GM18517 (cell line): ENCODE results near the gene RNF223.
"Not testable (repeated sequence)": the region's sequence is repeated elsewhere in the genome, so short reads cannot be mapped to it uniquely, and the experiment has no call there.

Experiments
- ATAC-seq: cut with Tn5 transposase; IDR thresholded peaks from one replicate; pipeline ENCODE4 v1.9.1; 2021; ENCODE audit warnings: mild to moderate bottlenecking, moderate library complexity; ENCODE audit not compliant: unreplicated experiment

The RNF223 gene

DNA sequence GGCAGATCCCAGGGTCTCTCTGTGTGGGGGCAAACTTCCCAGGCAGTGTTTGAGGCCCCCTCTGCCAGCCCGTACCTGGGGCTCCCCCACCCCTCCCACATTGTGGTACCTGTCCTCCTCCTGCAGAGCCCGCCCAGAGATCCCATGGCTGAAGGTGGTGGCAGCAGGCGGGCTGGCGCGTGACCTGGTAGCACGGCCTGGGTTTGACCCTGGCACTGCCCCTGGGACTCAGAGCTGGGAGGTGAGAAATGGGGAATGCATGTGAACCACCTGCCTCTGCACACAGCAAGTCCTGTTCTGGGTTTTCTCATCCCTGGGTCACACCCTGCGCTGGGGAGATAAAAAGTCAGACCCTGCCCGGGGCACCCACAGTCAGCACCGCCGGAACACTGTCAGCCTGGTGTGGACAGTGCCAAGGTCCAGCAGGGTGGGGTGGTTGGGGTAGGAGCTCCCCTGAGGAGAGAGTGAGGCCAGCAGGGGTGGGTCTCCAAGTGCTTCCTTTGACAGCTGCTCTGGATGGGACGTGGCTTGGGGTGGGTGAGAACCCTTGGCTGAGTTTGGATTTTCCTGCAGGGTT lies 42.4 kb downstream of the RNF223 start:
- no peak for ATAC-seq

DNA sequence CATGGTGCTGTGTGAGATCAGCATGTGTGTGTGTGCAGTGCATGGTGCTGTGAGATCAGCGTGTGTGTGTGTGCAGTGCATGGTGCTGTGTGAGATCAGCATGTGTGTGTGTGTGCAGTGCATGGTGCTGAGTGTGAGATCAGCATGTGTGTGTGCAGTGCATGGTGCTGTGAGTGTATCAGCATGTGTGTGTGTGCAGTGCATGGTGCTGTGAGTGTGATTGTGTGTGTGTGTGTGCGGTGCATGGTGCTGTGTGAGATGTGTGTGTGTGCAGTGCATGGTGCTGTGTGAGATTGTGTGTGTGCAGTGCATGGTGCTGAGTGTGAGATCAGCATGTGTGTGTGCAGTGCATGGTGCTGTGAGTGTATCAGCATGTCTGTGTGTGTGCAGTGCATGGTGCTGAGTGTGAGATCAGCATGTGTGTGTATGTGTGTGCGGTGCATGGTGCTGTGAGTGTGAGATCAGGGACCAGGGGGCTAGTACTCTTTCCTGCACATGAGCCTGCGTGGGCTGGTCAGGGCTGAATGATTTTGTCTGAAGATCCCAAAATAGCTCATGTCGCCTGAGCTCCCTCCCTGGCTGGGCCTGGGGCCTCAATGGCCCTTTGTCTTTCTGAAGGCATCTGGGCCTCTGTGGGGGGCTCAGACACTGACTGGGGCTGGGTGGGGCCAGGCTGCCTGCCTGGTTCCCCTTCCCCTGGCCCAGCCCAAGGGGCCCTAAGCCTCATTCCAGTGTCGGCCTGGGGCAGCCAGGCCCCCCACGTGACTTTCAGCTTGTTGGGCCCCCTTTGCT lies 43.0 kb downstream of the RNF223 start:
- not testable (repeated sequence) for ATAC-seq

DNA sequence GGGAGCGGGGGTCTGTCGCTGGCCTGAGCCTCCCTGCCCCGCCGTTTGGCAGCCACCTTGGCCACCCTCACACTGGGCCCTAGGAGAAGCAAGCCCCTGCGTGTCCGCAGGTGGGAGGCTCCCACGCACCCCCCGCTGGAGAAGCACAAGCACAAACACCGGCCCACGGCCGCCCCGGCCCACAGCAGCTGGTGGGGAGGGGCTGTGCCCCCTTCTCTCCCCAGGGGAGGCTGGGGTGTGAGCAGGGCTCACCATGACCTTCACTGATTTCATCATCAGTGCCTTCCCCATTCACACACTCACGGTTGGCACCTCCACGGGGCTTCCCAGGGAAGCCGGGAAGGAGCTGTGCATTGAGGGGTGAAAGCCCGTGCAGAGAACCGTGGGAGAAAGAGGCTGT lies 46.3 kb downstream of the RNF223 start:
- ATAC-seq = no peak

DNA sequence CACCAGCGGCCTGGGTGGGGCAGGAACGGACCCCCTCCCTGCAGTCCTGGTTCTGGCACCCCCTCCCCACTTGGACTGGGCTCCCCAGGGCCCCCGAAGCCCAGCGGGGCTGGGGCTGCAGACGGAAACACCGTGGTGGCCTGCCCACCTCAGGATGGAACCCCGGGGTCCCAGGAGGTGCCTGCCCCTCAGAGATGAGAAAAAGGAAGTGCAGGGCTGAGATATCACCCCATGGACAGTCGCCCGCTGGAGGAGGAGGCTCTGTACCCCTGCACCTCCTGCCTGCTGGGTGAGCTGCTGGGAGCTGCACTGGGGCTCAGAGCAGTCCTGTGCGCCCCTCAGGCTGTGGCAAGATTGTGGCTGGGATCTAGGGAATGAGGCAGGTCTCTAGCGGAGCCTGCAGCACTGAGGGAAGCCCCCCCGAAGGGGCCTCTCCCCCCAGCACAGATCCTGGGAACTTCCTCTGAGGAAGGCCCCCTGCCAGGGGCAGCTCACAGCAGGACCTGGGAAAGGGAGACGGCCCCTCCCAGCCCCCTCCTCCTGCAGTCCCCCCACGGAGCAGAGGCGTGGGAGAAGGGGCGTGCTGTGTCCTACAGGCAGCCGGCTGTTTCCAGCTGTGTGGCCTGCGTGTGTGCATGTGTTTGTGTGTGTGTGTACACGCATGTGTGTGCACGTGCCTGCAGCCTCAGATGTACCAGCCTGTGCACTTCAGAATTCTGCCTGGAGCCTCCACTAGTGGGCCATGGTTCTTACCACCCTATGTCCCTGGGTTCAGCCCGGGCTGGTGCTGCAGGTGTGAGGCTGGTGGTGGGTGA lies 47.3 kb downstream of the RNF223 start:
- ATAC-seq = no peak

DNA sequence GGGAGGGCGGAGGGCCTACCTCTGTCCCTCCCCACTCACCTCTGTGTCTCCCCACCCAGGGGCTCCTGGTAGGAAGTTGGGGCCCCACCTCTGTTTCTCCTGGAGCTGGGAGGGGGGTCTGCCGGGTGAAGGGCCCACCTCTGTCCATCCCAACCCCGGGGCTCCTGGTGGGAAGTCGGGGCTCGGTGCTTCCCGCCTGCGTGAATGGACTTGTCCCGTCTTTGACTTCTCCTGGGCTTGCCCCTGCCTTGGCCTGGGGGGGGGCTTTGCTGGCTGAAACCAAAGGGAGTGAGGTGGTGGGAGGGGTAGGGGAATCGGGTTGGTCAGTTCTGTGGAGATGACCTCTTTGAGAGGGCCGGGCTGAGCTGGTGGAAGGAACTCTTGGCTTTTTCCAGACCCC lies 48.4 kb downstream of the RNF223 start:
- no peak for ATAC-seq

DNA sequence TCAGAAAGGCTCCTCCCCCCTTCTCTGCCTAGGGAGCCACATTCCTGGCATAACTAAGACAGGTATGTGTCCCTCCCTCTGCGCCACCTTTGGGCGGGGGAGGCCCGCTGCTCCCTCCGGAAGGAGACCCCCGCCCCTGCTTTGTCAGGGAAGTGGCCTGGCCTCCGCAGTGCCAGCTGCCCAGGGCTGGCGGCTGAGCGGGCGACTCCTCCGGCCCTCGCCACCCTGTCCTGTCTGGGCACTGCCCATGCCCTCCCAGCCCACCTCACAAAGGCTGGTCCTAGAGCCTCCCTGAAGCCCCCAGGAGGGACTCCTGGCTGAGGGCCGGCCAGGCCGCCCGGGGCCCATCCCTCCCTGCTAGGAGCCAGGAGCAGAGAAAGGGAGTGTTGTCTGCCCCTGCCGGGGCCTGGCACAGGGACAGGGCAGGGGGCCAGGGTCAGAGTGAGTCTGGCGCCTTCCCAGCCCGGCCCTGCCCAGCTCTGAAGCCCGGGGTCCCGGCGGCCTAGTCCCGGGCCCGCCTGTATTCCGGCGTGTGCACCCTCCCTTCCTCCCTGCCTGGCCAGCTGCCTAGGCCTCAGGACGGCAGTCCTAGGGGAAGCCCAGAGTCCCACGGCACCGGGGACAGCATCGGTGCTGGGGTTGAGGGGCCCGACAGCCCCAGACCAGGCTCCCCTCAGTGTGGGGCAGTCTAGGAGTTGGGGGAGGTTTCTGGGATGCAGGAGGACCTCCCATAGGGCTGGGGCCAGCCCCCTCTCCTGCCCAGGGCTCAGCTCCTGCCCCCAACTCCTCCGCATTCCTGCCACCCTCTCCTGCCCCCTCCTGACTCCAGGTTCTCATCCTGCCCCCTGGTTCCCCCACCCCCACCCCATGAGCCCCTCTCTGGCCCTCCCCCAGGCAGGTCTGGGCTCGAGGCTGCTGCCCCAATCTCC lies 49.1 kb downstream of the RNF223 start:
- ATAC-seq = no peak

DNA sequence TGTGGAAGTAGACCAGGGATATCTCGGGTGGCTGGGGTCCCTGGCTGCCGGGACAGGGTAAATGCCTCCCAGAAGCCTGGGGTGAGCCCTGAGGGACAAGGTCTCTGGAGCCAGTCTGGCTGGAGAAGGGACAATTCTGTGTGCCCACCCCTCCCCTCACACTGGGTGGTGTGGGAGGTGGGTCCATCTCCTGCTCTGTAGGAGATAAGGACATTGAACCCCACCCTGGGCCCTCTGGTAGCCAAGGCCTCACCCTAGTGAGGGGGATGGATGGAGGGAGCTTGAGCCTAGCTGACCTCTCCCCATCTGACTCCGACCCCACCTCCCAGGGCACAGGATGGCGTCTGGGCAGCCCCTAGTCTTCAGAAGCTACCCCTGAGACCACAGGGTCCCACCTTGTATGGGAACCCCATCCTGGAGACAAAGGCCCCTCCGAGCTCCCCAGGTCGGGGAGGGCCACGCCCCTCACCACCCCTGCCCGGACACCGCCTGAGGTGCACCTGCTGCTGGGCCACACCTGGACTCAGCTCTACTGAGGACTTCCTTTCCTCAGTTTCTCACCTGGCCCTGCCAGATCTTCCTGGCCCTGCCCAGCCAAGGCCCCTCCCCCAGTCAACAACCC lies 49.8 kb downstream of the RNF223 start:
- ATAC-seq = no peak

DNA sequence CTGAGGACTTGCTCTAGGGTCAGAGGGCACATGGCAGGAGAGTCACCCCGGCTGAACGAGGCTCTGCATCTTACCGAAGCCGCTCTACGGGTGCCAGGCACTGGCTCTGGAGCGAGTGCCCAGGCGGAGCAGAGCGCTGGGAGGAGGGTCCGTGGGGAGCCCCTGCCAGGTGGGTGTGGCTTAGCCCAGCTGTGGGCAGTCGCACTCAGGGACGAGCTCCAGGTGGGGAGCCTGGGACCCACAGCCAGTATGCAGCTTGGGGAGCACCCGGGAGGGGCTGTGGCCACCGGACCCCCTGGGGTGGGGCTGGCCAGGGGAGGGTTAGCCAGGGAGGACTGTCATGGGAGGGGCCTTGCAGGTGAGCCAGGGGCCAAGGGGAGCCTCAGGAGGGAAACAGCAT lies 50.4 kb downstream of the RNF223 start:
- ATAC-seq = no peak

DNA sequence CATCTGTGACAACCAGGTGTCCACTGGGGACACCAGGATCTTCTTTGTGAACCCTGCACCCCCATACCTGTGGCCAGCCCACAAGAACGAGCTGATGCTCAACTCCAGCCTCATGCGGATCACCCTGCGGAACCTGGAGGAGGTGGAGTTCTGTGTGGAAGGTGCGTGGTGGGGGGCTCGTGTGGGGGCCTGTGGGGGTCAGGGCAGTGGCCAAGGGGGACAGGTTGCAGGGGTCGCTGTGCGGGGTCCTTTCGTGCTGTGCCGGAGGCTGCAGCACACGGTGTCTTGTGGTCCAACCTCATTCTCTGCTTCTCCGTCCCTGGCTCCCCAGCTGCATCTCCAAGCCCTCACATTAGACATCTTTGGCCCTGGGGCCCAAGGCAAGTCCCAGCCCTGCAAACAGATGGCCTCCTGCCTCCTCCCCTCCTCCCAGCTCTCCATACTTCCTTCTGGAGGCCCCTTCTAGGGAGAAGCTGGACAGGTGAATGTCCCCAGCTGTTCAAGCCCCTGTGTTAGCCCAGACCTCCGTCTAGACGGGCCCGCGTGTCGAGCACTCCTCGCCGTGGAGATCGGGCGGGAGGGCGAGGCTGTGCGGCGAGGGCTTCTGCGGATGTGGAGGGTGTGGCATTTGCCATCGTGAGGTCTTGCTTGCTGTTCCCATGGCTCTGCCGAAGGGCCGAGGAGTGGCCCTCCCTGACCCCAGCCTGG lies 51.6 kb downstream of the RNF223 start:
- ATAC-seq = no peak

DNA sequence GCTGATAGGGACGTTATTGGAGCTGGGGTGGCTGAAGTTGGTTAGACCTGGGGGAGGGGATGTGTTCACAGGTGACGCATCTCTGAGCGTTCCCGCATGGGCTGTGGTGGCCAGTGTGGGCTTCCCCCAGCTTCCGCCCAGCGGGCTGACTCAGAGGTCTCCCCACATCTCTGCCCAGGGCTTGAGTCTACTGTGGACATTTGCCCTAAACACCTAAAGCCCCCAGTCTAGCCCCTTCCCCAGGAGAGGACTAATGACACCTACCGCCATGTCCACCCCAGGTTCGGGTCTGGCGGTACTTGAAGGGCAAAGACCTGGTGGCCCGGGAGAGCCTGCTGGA lies 52.2 kb downstream of the RNF223 start:
- ATAC-seq = no peak

DNA sequence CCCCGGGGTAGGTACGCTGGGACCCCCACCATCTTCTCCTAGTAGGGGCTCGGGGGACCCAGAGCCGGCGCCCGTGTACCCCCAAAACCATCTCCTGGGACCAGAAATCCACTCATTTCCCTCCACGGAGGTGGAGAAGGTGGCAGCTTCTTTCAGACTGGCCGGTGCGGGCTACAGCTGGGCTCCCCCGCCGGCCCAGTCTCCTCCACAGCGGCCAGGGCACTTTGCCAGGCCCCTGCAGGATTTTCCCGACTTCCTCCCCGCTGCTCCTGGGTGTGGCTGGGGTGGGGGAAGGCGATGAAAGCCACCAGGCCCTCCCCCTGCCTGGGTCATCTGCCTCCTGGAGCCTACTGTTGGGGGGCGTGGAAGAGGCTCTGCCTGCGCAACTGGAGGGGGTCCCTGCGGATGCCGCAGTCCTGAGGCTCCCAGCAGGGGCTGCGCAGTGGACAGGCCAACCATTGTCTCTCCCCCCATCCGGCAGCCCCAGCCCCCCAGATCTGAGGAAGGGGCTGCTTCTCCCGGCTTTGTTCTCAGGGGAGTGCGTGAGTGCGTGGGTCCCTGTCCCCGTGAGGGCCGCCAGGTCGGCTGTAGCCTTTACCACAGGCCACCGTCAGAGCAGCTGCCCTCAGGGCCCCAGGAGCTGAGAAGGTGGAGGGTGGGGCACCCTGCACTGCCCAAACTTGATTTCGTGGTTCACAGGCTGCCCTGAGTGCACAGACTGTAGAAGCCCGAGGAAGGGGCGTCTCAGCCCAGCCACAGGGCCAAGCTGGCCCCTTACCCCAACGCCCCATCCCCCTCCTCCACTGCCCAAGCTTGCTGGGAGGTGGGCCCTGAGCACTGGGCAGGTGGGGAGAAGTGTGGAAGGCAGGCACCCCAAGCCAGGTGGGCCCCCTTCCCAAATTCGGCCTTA lies 52.8 kb downstream of the RNF223 start:
- ATAC-seq = no peak
